H1 (cell line): ENCODE measurements around the gene DCDC2. TPM values are rescaled to one million over a fixed set of nuclear protein-coding genes. Genes with fewer than 3 reads are reported as not detected.

Source experiments
- CTCF ChIA-PET: fragments of 300-600 bp; sonication (Branson Sonifier 250); formaldehyde crosslinking; loops from one replicate; lab custom pipeline; 2021; ENCODE audit not compliant: partially characterized antibody; lab: Charles Lee
- POLR2A ChIA-PET: fragments of 300-600 bp; sonication (Branson Sonifier 250); formaldehyde crosslinking; loops from one replicate; lab custom pipeline; 2021; ENCODE audit warnings: inconsistent platforms; ENCODE audit not compliant: partially characterized antibody; lab: Charles Lee
- DNase-seq, 2 experiments: peaks; one replicate each; pipeline versions ENCODE4 v3.0.0 to v3.0.0-alpha.2; 2010 to 2022; ENCODE audit warnings: low spot score in 2 of 2, low read depth in 1 of 2, mixed read lengths in 1 of 2
- FAIRE-seq: peaks from 2 replicates; lab custom pipeline; 2011; peaks lifted over from hg19 to GRCh38; lab: Jason Lieb, UNC
- H2AFZ ChIP-seq: 2 replicates; pipeline ENCODE4 v1.8.1; 2012; ENCODE audit warnings: low read length, inconsistent platforms
- H2AK5ac ChIP-seq: 2 replicates; pipeline ENCODE4 v1.6.1; 2013; ENCODE audit warnings: low read depth, low read length
- H2BK120ac ChIP-seq: replicated peaks from 2 replicates; pipeline ENCODE3; 2013; ENCODE audit warnings: low read depth, low read length, inconsistent platforms
- H2BK12ac ChIP-seq: 2 replicates; pipeline ENCODE4 v1.6.1; 2013; ENCODE audit warnings: low read depth, low read length
- H2BK15ac ChIP-seq: 2 replicates; pipeline ENCODE4 v1.6.1; 2013; ENCODE audit warnings: low read length
- H2BK20ac ChIP-seq: 2 replicates; pipeline ENCODE4 v1.6.1; 2013; ENCODE audit warnings: low read length
- H2BK5ac ChIP-seq: 2 replicates; pipeline ENCODE4 v1.6.1; 2013; ENCODE audit warnings: low read depth, low read length
- H3K14ac ChIP-seq: 2 replicates; pipeline ENCODE4 v1.6.1; 2013; ENCODE audit warnings: inconsistent platforms; ENCODE audit not compliant: insufficient read length
- H3K18ac ChIP-seq: 2 replicates; pipeline ENCODE4 v1.6.1; 2013; ENCODE audit warnings: low read length; ENCODE audit errors: extremely low read depth
- H3K23ac ChIP-seq: 2 replicates; pipeline ENCODE4 v1.6.1; 2013; ENCODE audit warnings: inconsistent platforms; ENCODE audit not compliant: insufficient read length
- H3K23me2 ChIP-seq: 2 replicates; pipeline ENCODE4 v1.6.1; 2013; ENCODE audit warnings: low read depth, low read length
- H3K27ac ChIP-seq: 2 replicates; pipeline ENCODE4 v1.6.1; 2011; ENCODE audit warnings: low read depth, low read length, inconsistent platforms
- H3K27me3 ChIP-seq, 4 experiments: replicated peaks in 1 of 4; 1 replicate in 1 of 4; 2 replicates in 3 of 4; pipeline versions ENCODE4 v1.6.1 to v1.8.1; 2011 to 2013; ENCODE audit warnings: low read length in 3 of 4, mild to moderate bottlenecking in 3 of 4, inconsistent platforms in 2 of 4, mixed read lengths in 2 of 4, moderate library complexity in 1 of 4; ENCODE audit not compliant: control insufficient read depth in 3 of 4, insufficient read depth in 3 of 4; ENCODE audit errors: extremely low read depth in 1 of 4
- H3K36me3 ChIP-seq, 4 experiments: 2 replicates each; pipeline versions ENCODE4 v1.6.1 to v1.8.1; 2011 to 2013; ENCODE audit warnings: mild to moderate bottlenecking in 4 of 4, low read length in 3 of 4, moderate library complexity in 2 of 4, control low read depth in 1 of 4, inconsistent platforms in 1 of 4; ENCODE audit not compliant: insufficient read depth in 4 of 4, control insufficient read depth in 2 of 4
- H3K4ac ChIP-seq: replicated peaks from 2 replicates; pipeline ENCODE3; 2013; ENCODE audit warnings: low read length, low read depth, mixed read lengths, inconsistent platforms; ENCODE audit not compliant: insufficient read length
- H3K4me1 ChIP-seq, 4 experiments: replicated peaks in 1 of 4; 1 replicate in 1 of 4; 2 replicates in 3 of 4; pipeline versions ENCODE4 v1.6.1 to v1.8.1; 2011 to 2013; ENCODE audit warnings: low read length in 3 of 4, inconsistent platforms in 2 of 4, mixed read lengths in 1 of 4; ENCODE audit not compliant: insufficient read depth in 4 of 4, control insufficient read depth in 3 of 4
- H3K4me2 ChIP-seq, 2 experiments: 2 replicates each; pipeline versions ENCODE4 v1.6.1 to v1.8.1; 2011 to 2013; ENCODE audit warnings: low read depth in 2 of 2, low read length in 2 of 2, control low read depth in 1 of 2, inconsistent platforms in 1 of 2, mild to moderate bottlenecking in 1 of 2; ENCODE audit not compliant: insufficient read depth in 1 of 2
- H3K4me3 ChIP-seq, 4 experiments: fragments of 200-600, 300-600 bp in 1 of 4; sonication (generic), shearing (Covaris generic), sonication (Bioruptor Twin) in 1 of 4; 2 replicates each; pipeline versions ENCODE4 v1.5.1 to v1.8.1; 2011 to 2016; ENCODE audit warnings: low read length in 4 of 4, low read depth in 3 of 4, control low read depth in 2 of 4, inconsistent platforms in 2 of 4, mild to moderate bottlenecking in 2 of 4, mixed read lengths in 1 of 4, moderate library complexity in 1 of 4; ENCODE audit not compliant: insufficient read depth in 2 of 4; ENCODE audit errors: extremely low read depth in 1 of 4
- H3K56ac ChIP-seq: replicated peaks from 2 replicates; pipeline ENCODE3; 2013; ENCODE audit warnings: low read depth, mild to moderate bottlenecking, mixed read lengths, low read length, inconsistent platforms; ENCODE audit not compliant: insufficient read length
- H3K79me1 ChIP-seq: 2 replicates; pipeline ENCODE4 v1.6.1; 2013; ENCODE audit warnings: low read depth, low read length, control low read depth
- H3K79me2 ChIP-seq, 2 experiments: 2 replicates each; pipeline versions ENCODE4 v1.6.1 to v1.8.1; 2012 to 2013; ENCODE audit warnings: low read length in 2 of 2, mild to moderate bottlenecking in 2 of 2, inconsistent platforms in 1 of 2; ENCODE audit not compliant: insufficient read depth in 2 of 2, control insufficient read depth in 1 of 2
- H3K9ac ChIP-seq, 4 experiments: replicated peaks in 1 of 4; 1 replicate in 1 of 4; 2 replicates in 3 of 4; pipeline versions ENCODE4 v1.6.1 to v1.8.1; 2011 to 2013; ENCODE audit warnings: low read depth in 3 of 4, low read length in 3 of 4, control low read depth in 2 of 4, mild to moderate bottlenecking in 2 of 4, moderate library complexity in 2 of 4, inconsistent platforms in 1 of 4; ENCODE audit errors: extremely low read depth in 1 of 4
- H3K9me3 ChIP-seq, 2 experiments: 2 replicates each; pipeline versions ENCODE4 v1.6.1 to v1.8.1; 2012 to 2013; ENCODE audit warnings: mild to moderate bottlenecking in 2 of 2, moderate library complexity in 2 of 2, control low read depth in 1 of 2, inconsistent platforms in 1 of 2, low read depth in 1 of 2, low read length in 1 of 2, mixed read lengths in 1 of 2; ENCODE audit not compliant: insufficient read depth in 2 of 2
- H4K20me1 ChIP-seq, 2 experiments: replicated peaks in 1 of 2; 2 replicates each; pipeline versions ENCODE3 to v1.8.1; 2011 to 2013; ENCODE audit warnings: inconsistent platforms in 2 of 2, low read length in 2 of 2, mild to moderate bottlenecking in 1 of 2; ENCODE audit not compliant: insufficient read depth in 2 of 2, control insufficient read depth in 1 of 2
- H4K5ac ChIP-seq: 2 replicates; pipeline ENCODE4 v1.6.1; 2013; ENCODE audit warnings: low read length, low read depth, mixed read lengths, inconsistent platforms; ENCODE audit not compliant: insufficient read length
- H4K8ac ChIP-seq: 2 replicates; pipeline ENCODE4 v1.8.0; 2013; ENCODE audit warnings: mild to moderate bottlenecking, moderate library complexity, low read length, inconsistent platforms; ENCODE audit not compliant: insufficient read depth; ENCODE audit errors: extremely low read depth
- H4K91ac ChIP-seq: replicated peaks from 2 replicates; pipeline ENCODE3; 2013; ENCODE audit warnings: low read length, mixed read lengths, inconsistent platforms; ENCODE audit not compliant: insufficient read length
- CEBPB ChIP-seq: IDR thresholded peaks from 2 replicates; pipeline ENCODE4 v1.6.1; 2012; ENCODE audit warnings: low read depth, low read length
- E2F6 ChIP-seq: IDR thresholded peaks from 2 replicates; pipeline ENCODE4 v1.6.1; 2012; ENCODE audit warnings: inconsistent platforms
- HDAC6 ChIP-seq: IDR thresholded peaks from one replicate; pipeline ENCODE4 v1.7.1; 2012; ENCODE audit warnings: low read depth, mild to moderate bottlenecking, inconsistent platforms, low read length, moderate library complexity
- KDM1A ChIP-seq: fragments of 200-600, 300-600 bp; sonication (generic); IDR thresholded peaks from 2 replicates; pipeline ENCODE4 v1.7.1; 2016; ENCODE audit warnings: mild to moderate bottlenecking, low read length, borderline replicate concordance
- KDM4A ChIP-seq: IDR thresholded peaks from one replicate; pipeline ENCODE4 v1.7.1; 2012; ENCODE audit warnings: low read depth, mild to moderate bottlenecking, moderate library complexity, low read length, inconsistent platforms; ENCODE audit not compliant: severe bottlenecking
- MAFK ChIP-seq: IDR thresholded peaks from 2 replicates; pipeline ENCODE4 v1.6.1; 2012; ENCODE audit warnings: low read depth, mild to moderate bottlenecking, improper control_type of control experiment, low read length
- NRF1 ChIP-seq: IDR thresholded peaks from 2 replicates; pipeline ENCODE4 v1.6.1; 2011; ENCODE audit warnings: mild to moderate bottlenecking, low read depth, low read length, improper control_type of control experiment
- POLR2A ChIP-seq, 2 experiments: IDR thresholded peaks; 1 replicate in 1 of 2; 2 replicates in 1 of 2; pipeline ENCODE4 v1.6.1; 2011; ENCODE audit warnings: low read depth in 2 of 2, low read length in 2 of 2, mild to moderate bottlenecking in 2 of 2; ENCODE audit errors: control extremely low read depth in 1 of 2
- SIRT6 ChIP-seq: IDR thresholded peaks from one replicate; pipeline ENCODE4 v1.7.1; 2012; ENCODE audit warnings: low read length, inconsistent platforms
- SUZ12 ChIP-seq: fragments of 200-600 bp; sonication (generic); IDR thresholded peaks from 2 replicates; pipeline ENCODE4 v1.6.1; 2012; ENCODE audit warnings: mild to moderate bottlenecking, inconsistent platforms, low read length, moderate library complexity, mixed read lengths
- TAF1 ChIP-seq: IDR thresholded peaks from 2 replicates; pipeline ENCODE4 v1.6.1; 2011; ENCODE audit warnings: mild to moderate bottlenecking, low read depth, low read length
- TAF7 ChIP-seq: optimal IDR thresholded peaks from 2 replicates; pipeline ENCODE3; 2011; ENCODE audit warnings: low read depth, mild to moderate bottlenecking, inconsistent platforms, low read length, moderate library complexity, borderline replicate concordance
- YY1 ChIP-seq: IDR thresholded peaks from 2 replicates; pipeline ENCODE4 v1.6.1; 2011; ENCODE audit warnings: low read depth, mild to moderate bottlenecking, low read length
- WGBS, 2 experiments: shearing (Covaris generic) in 1 of 2; methylation state at CpG; one replicate each; pipeline versions ENCODE4 v1.1.6 to v1.1.7; 2013 to 2015; ENCODE audit warnings: low lambda C conversion rate in 2 of 2, mixed read lengths in 2 of 2, inconsistent platforms in 1 of 2, low coverage in 1 of 2, missing lambda C conversion rate in 1 of 2; ENCODE audit not compliant: insufficient replicate concordance in 2 of 2, insufficient coverage in 1 of 2, insufficient read length in 1 of 2; ENCODE audit errors: extremely low coverage in 1 of 2, missing lambda C conversion rate in 1 of 2; 5-methylcytosine and 5-hydroxymethylcytosine counted together
- polyA plus RNA-seq, 7 experiments: library from polyadenylated mRNA; depleted of rRNA in 3 of 7; stranded (reverse) in 5 of 7; unstranded in 2 of 7; fragments of >200 nt in 5 of 7; fragments of 200-250 nt in 2 of 7; gene quantifications; 1 replicate in 5 of 7; 2 replicates in 1 of 7; 4 replicates in 1 of 7; pipeline versions ENCODE4 v1.2.1 to v1.2.3, GENCODE V29; 2011 to 2013; ENCODE audit warnings: missing spikeins in 2 of 7, mixed read lengths in 2 of 7
- total RNA-seq: library from RNA; stranded (reverse); fragmentation: NEBNext Ultra II Directional; extraction: Animal tissue kit (Norgen Biotek cat#: 25700); gene quantifications from 2 replicates; pipeline ENCODE4 v1.2.1, GENCODE V29; 2021

DCDC2 gene
- total and polyA plus RNA-seq, 2 of the 8 experiments (the other 6 are each of a cell fraction or from before 2014, with no cell fraction given), result 0.03 to 0.15 TPM

GRCh38 chr6:24355393-24355792 lies 2.5 kb downstream of the DCDC2 start:
- DNase-seq (no peak), FAIRE-seq (no peak)
- H3K56ac ChIP-seq, result no peak overlapping the region
- H3K23ac ChIP-seq, result no peak overlapping the region
- TF ChIP-seq SUZ12, result no peak
- TF ChIP-seq TAF1, result no peak
- TF ChIP-seq NRF1, result no peak
- no peak for TF ChIP-seq KDM1A
- no peak for TF ChIP-seq TAF7
- no peak for TF ChIP-seq CEBPB
- TF ChIP-seq YY1, result no peak
- no peak for TF ChIP-seq E2F6
- no peak for TF ChIP-seq KDM4A
- no peak for TF ChIP-seq SIRT6
- no peak for TF ChIP-seq HDAC6
- no peak for TF ChIP-seq MAFK
- no peak for TF ChIP-seq POLR2A (IDR thresholded peaks at IDR 0.05; ENCODE audit: control extremely low read depth in 1 of 2, low read depth in 2 of 2, low read length in 2 of 2)
- CTCF ChIA-PET, result interaction anchor here (0.6 to 1.5 kb wide), 3 partner anchors 69 to 267 kb away, joined by 3 to 8 read pairs (median 3); no protein-coding TSS in a partner anchor
- no peaks in the 10 kb centered on the region for H3K36me3 ChIP-seq
- H2BK120ac ChIP-seq, result no peak overlapping the region
- no peak overlapping the region for H4K91ac ChIP-seq
- H4K20me1 ChIP-seq, result no peaks in the 10 kb centered on the region
- no peak overlapping the region for H3K9ac ChIP-seq
- H3K18ac ChIP-seq, result no peak overlapping the region
- no peak overlapping the region for H2AFZ ChIP-seq
- peaks cover 4% of the 10 kb centered on the region for H3K23me2 ChIP-seq
- H3K4ac ChIP-seq, result no peak overlapping the region
- H2BK5ac ChIP-seq, result no peak overlapping the region
- no peak overlapping the region for H2AK5ac ChIP-seq
- no peaks in the 10 kb centered on the region for H3K79me1 ChIP-seq
- no peak overlapping the region for H4K5ac ChIP-seq
- no peak overlapping the region for H3K27ac ChIP-seq
- no peak overlapping the region for H3K4me3 ChIP-seq
- no peak overlapping the region for H3K14ac ChIP-seq
- no peak overlapping the region for H2BK12ac ChIP-seq
- H2BK15ac ChIP-seq, result no peak overlapping the region
- peaks cover 0 to 2% (median 1%) of the 10 kb centered on the region in 4 experiments; a peak in 2 of 7 replicates for H3K4me1 ChIP-seq
- H4K8ac ChIP-seq, result no peak overlapping the region
- WGBS, 2 experiments, result 85% methylated on average over 4 of the region's 4 CpGs; no CpG with 5 or more reads in 1 of the 2 experiments
- POLR2A ChIA-PET, result interaction anchor here (0.7 kb wide), 1 partner anchor 47 kb away, joined by 3 read pairs; the partner anchor contains the start of gene MRS2
- no peak overlapping the region for H3K4me2 ChIP-seq
- H3K9me3 ChIP-seq, result no peaks in the 10 kb centered on the region; a peak in 1 of 4 replicates
- no peak overlapping the region for H2BK20ac ChIP-seq
- H3K79me2 ChIP-seq, result no peaks in the 10 kb centered on the region
- no peaks in the 10 kb centered on the region for H3K27me3 ChIP-seq
